BLaER1 treated with 17β-estradiol and CSF1 and Interleukin-3, amounts not matched to agents 10 nM and 100 nM (cell line): ENCODE results near the gene RGL1.

Experiments used
- H3K27ac ChIP-seq, 11 experiments: shearing (Covaris generic); formaldehyde crosslinking; 2 replicates each; pipeline ENCODE4 v1.8.1; 2022
- H3K27me3 ChIP-seq, 11 experiments: shearing (Covaris generic); formaldehyde crosslinking; 2 replicates each; pipeline ENCODE4 v1.8.1; 2022
- H3K36me3 ChIP-seq, 11 experiments: shearing (Covaris generic); formaldehyde crosslinking; 2 replicates each; pipeline ENCODE4 v1.8.1; 2022
- H3K4me1 ChIP-seq, 10 experiments: shearing (Covaris generic); formaldehyde crosslinking; 2 replicates each; pipeline ENCODE4 v1.8.1; 2022
- H3K4me2 ChIP-seq, 11 experiments: shearing (Covaris generic); formaldehyde crosslinking; 2 replicates each; pipeline ENCODE4 v1.8.1; 2022
- H3K4me3 ChIP-seq, 10 experiments: shearing (Covaris generic); formaldehyde crosslinking; 2 replicates each; pipeline ENCODE4 v1.8.1; 2022
- H3K9ac ChIP-seq, 11 experiments: shearing (Covaris generic); formaldehyde crosslinking; 2 replicates each; pipeline ENCODE4 v1.8.1; 2022
- H3K9me3 ChIP-seq, 11 experiments: shearing (Covaris generic); formaldehyde crosslinking; replicated peaks in 1 of 11; 2 replicates each; pipeline ENCODE4 v1.8.1; 2022
- H4K20me1 ChIP-seq, 11 experiments: shearing (Covaris generic); formaldehyde crosslinking; 2 replicates each; pipeline ENCODE4 v1.8.1; 2022
- Cebpa-rat ChIP-seq, 11 experiments: shearing (Covaris generic); IDR thresholded peaks; 2 replicates each; pipeline ENCODE4 v1.8.1; 2022

RGL1 gene

GRCh38 chr1:183887826-183888819 is 83.2 kb downstream of the RGL1 start:
- peak overlapping the region; percentile 66 to 89 (median 79) for H3K4me2 ChIP-seq
- H3K27me3 ChIP-seq, result no peaks in the 10 kb centered on the region
- H3K27ac ChIP-seq, result peak overlapping the region in 10 of 11 experiments; percentile 40 to 95 (median 68); a peak in 21 of 22 replicates
- peaks cover 70 to 98% (median 78%) of the 10 kb centered on the region in 11 experiments for H3K36me3 ChIP-seq
- no peaks in the 10 kb centered on the region for H4K20me1 ChIP-seq
- peak overlapping the region in 4 of 10 experiments; percentile 1 to 42 (median 17); a peak in 7 of 20 replicates for H3K4me3 ChIP-seq
- H3K4me1 ChIP-seq, result peaks cover 62 to 98% (median 82%) of the 10 kb centered on the region in 10 experiments
- peaks cover 0 to 33% (median 17%) of the 10 kb centered on the region in 11 experiments; a peak in 12 of 22 replicates for H3K9me3 ChIP-seq
- no peak for TF ChIP-seq Cebpa-rat (IDR thresholded peaks at IDR 0.05)
- H3K9ac ChIP-seq, result peak overlapping the region in 9 of 11 experiments; percentile 2 to 62 (median 42); a peak in 13 of 22 replicates

GRCh38 chr1:183889095-183889494 is 84.2 kb downstream of the RGL1 start:
- H3K27ac ChIP-seq, result peak overlapping the region in 10 of 11 experiments; percentile 22 to 95 (median 68); a peak in 19 of 22 replicates
- H3K27me3 ChIP-seq, result no peaks in the 10 kb centered on the region; a peak in 1 of 22 replicates
- peak overlapping the region in 6 of 11 experiments; percentile 24 to 63 (median 54); a peak in 7 of 22 replicates for H3K9ac ChIP-seq
- peaks cover 52 to 98% (median 74%) of the 10 kb centered on the region in 10 experiments for H3K4me1 ChIP-seq
- H3K9me3 ChIP-seq, result peaks cover 0 to 30% (median 8%) of the 10 kb centered on the region in 11 experiments; a peak in 12 of 22 replicates
- TF ChIP-seq Cebpa-rat (IDR thresholded peaks at IDR 0.05), result no peak
- peaks cover 70 to 98% (median 78%) of the 10 kb centered on the region in 11 experiments for H3K36me3 ChIP-seq
- peak overlapping the region in 4 of 10 experiments; percentile 24 to 42 (median 32); a peak in 6 of 20 replicates for H3K4me3 ChIP-seq
- H4K20me1 ChIP-seq, result no peaks in the 10 kb centered on the region
- peak overlapping the region; percentile 66 to 89 (median 79) for H3K4me2 ChIP-seq

- Histone ChIP-seq H3K36me3 (peaks cover 67 to 97% (median 78%) of the 10 kb centered on the region in 11 experiments), H3K9ac (peak overlapping the region in 3 of 11 experiments; percentile 73 to 85 (median 83); a peak in 7 of 22 replicates), H3K9me3 (peaks cover 0 to 14% (median 5%) of the 10 kb centered on the region in 11 experiments; a peak in 10 of 22 replicates), H3K4me1 (peaks cover 55 to 98% (median 71%) of the 10 kb centered on the region in 10 experiments), H3K4me2 (peak overlapping the region in 7 of 11 experiments; percentile 14 to 89 (median 60); a peak in 10 of 22 replicates), H3K27ac (peak overlapping the region in 4 of 11 experiments; percentile 67 to 95 (median 95); a peak in 7 of 22 replicates), H4K20me1 (no peaks in the 10 kb centered on the region), H3K27me3 (no peaks in the 10 kb centered on the region; a peak in 1 of 22 replicates), H3K4me3 (0 out of 20 replicates have a peak overlapping the region, but pooled peaks of 1 of the 10 experiments have one; percentile 0)
- no peak for TF ChIP-seq Cebpa-rat (IDR thresholded peaks at IDR 0.05)
Measured at GRCh38 chr1:183891158-183891856, 86.4 kb downstream of the RGL1 start.

- Histone ChIP-seq H3K4me1 (peaks cover 62 to 100% (median 74%) of the 10 kb centered on the region in 10 experiments), H3K36me3 (peaks cover 67 to 92% (median 80%) of the 10 kb centered on the region in 11 experiments), H3K9ac (peak overlapping the region in 3 of 11 experiments; percentile 73 to 85 (median 83); a peak in 7 of 22 replicates), H3K4me3 (0 out of 20 replicates have a peak overlapping the region, but pooled peaks of 1 of the 10 experiments have one; percentile 0), H3K27ac (peak overlapping the region in 4 of 11 experiments; percentile 67 to 95 (median 95); a peak in 8 of 22 replicates), H3K27me3 (no peaks in the 10 kb centered on the region; a peak in 1 of 22 replicates), H4K20me1 (no peaks in the 10 kb centered on the region), H3K9me3 (peaks cover 0 to 14% (median 0%) of the 10 kb centered on the region in 11 experiments; a peak in 6 of 22 replicates), H3K4me2 (peak overlapping the region in 6 of 11 experiments; percentile 3 to 89 (median 68); a peak in 10 of 22 replicates)
- TF ChIP-seq Cebpa-rat (IDR thresholded peaks at IDR 0.05), result peak in 3 of 11 experiments; percentile 88 to 91 (median 90); a peak in 6 of 22 replicates
Measured at GRCh38 chr1:183892351-183892793, 87.5 kb downstream of the RGL1 start.

GRCh38 chr1:183893561-183894289 is 88.8 kb downstream of the RGL1 start:
- H3K4me2 ChIP-seq, result peak overlapping the region in 4 of 11 experiments; percentile 33 to 89 (median 80); a peak in 8 of 22 replicates
- H3K36me3 ChIP-seq, result peaks cover 78 to 94% (median 90%) of the 10 kb centered on the region in 11 experiments
- no peak for TF ChIP-seq Cebpa-rat (IDR thresholded peaks at IDR 0.05)
- no peaks in the 10 kb centered on the region for H4K20me1 ChIP-seq
- no peak overlapping the region for H3K4me3 ChIP-seq
- peaks cover 0 to 3% (median 0%) of the 10 kb centered on the region in 11 experiments; a peak in 1 of 22 replicates for H3K27me3 ChIP-seq
- H3K27ac ChIP-seq, result peak overlapping the region in 5 of 11 experiments; percentile 2 to 95 (median 95); a peak in 8 of 22 replicates
- H3K4me1 ChIP-seq, result peaks cover 61 to 100% (median 74%) of the 10 kb centered on the region in 10 experiments
- peak overlapping the region in 3 of 11 experiments; percentile 27 to 85 (median 83); a peak in 5 of 22 replicates for H3K9ac ChIP-seq
- H3K9me3 ChIP-seq, result peaks cover 0 to 14% (median 0%) of the 10 kb centered on the region in 11 experiments; a peak in 6 of 22 replicates

GRCh38 chr1:183894290-183894565 is 89.3 kb downstream of the RGL1 start:
- H3K27ac ChIP-seq, result peak overlapping the region in 3 of 11 experiments; percentile 95; a peak in 7 of 22 replicates
- peak overlapping the region in 5 of 11 experiments; percentile 33 to 89 (median 77); a peak in 7 of 22 replicates for H3K4me2 ChIP-seq
- no peaks in the 10 kb centered on the region for H4K20me1 ChIP-seq
- H3K4me3 ChIP-seq, result no peak overlapping the region
- H3K27me3 ChIP-seq, result peaks cover 0 to 6% (median 0%) of the 10 kb centered on the region in 11 experiments; a peak in 1 of 22 replicates
- peaks cover 56 to 100% (median 71%) of the 10 kb centered on the region in 10 experiments for H3K4me1 ChIP-seq
- H3K36me3 ChIP-seq, result peaks cover 80 to 99% (median 91%) of the 10 kb centered on the region in 11 experiments
- H3K9me3 ChIP-seq, result peaks cover 0 to 14% (median 0%) of the 10 kb centered on the region in 11 experiments; a peak in 6 of 22 replicates
- TF ChIP-seq Cebpa-rat (IDR thresholded peaks at IDR 0.05), result no peak
- H3K9ac ChIP-seq, result peak overlapping the region in 3 of 11 experiments; percentile 27 to 85 (median 83); a peak in 5 of 22 replicates

GRCh38 chr1:183896466-183897048 is 91.6 kb downstream of the RGL1 start:
- Histone ChIP-seq H3K27ac (peak overlapping the region; percentile 21 to 95 (median 73); a peak in 20 of 22 replicates), H3K9me3 (peaks cover 0 to 17% (median 0%) of the 10 kb centered on the region in 11 experiments; a peak in 6 of 22 replicates), H3K9ac (peak overlapping the region in 9 of 11 experiments; percentile 1 to 85 (median 52); a peak in 16 of 22 replicates), H3K36me3 (peaks cover 76 to 100% (median 89%) of the 10 kb centered on the region in 11 experiments), H3K4me2 (peak overlapping the region; percentile 45 to 89 (median 79)), H3K4me3 (no peak overlapping the region), H3K27me3 (peaks cover 0 to 6% (median 0%) of the 10 kb centered on the region in 11 experiments; a peak in 1 of 22 replicates), H4K20me1 (no peaks in the 10 kb centered on the region), H3K4me1 (peaks cover 33 to 100% (median 58%) of the 10 kb centered on the region in 10 experiments)
- peak in 7 of 11 experiments; percentile 43 to 96 (median 89); a peak in 12 of 22 replicates for TF ChIP-seq Cebpa-rat (IDR thresholded peaks at IDR 0.05)
